B cell (primary cell): ENCODE results near the gene CCDC124. TPM values are rescaled to one million over a fixed set of nuclear protein-coding genes. Genes with fewer than 3 reads are reported as not detected.

Experiments
- ATAC-seq: fragments of 200-7000 bp; cut with Tn5 transposase; one replicate; pipeline ENCODE4 v1.10.0; 2021; ENCODE audit warnings: low read depth, mild to moderate bottlenecking, moderate number of reproducible peaks, moderate library complexity
- CTCF ChIA-PET: fragments of 350-600 bp; sonication (Branson Sonifier 250); formaldehyde crosslinking; loops from one replicate; lab custom pipeline; 2021; ENCODE audit warnings: antibody characterized with exemption, inconsistent platforms; lab: Charles Lee
- POLR2A ChIA-PET: fragments of 350-600 bp; sonication (Branson Sonifier 250); formaldehyde crosslinking; loops from one replicate; lab custom pipeline; 2021; ENCODE audit warnings: antibody characterized with exemption; lab: Charles Lee
- DNase-seq: peaks from one replicate; pipeline ENCODE4 v3.0.0; 2013
- H2AFZ ChIP-seq: 2 replicates; pipeline ENCODE4 v1.6.1; 2012; ENCODE audit warnings: mild to moderate bottlenecking, low read depth, low read length; ENCODE audit not compliant: insufficient read depth, poor library complexity, severe bottlenecking
- H3K27ac ChIP-seq, 2 donors: 1 replicate in 1 of 2; 2 replicates in 1 of 2; pipeline ENCODE4 v1.5.1; 2012 to 2013; ENCODE audit warnings: low read length in 2 of 2, mild to moderate bottlenecking in 2 of 2, moderate library complexity in 1 of 2
- H3K27me3 ChIP-seq, 4 experiments: fragments of 200-600 bp in 1 of 4; sonication (generic) in 1 of 4; replicated peaks in 1 of 4; 1 replicate in 2 of 4; 2 replicates in 2 of 4; pipeline versions ENCODE4 v1.6.1 to v1.7.0; 2013 to 2016; ENCODE audit warnings: low read length in 3 of 4, mild to moderate bottlenecking in 2 of 4, mixed read lengths in 1 of 4, moderate library complexity in 1 of 4; ENCODE audit not compliant: insufficient read depth in 4 of 4, control insufficient read depth in 3 of 4; ENCODE audit errors: control extremely low read depth in 1 of 4
- H3K36me3 ChIP-seq, 2 experiments: replicated peaks in 1 of 2; 1 replicate in 1 of 2; 2 replicates in 1 of 2; pipeline versions ENCODE4 v1.6.1 to v1.7.1; 2013; ENCODE audit warnings: low read length in 1 of 2; ENCODE audit not compliant: insufficient read depth in 2 of 2, control insufficient read depth in 1 of 2; ENCODE audit errors: control extremely low read depth in 1 of 2, extremely low read depth in 1 of 2
- H3K4me1 ChIP-seq, 2 donors: fragments of 200-600 bp in 1 of 2; sonication (generic) in 1 of 2; 1 replicate in 1 of 2; 2 replicates in 1 of 2; pipeline versions ENCODE4 v1.5.1 to v1.6.1; 2013 to 2017; ENCODE audit warnings: low read length in 2 of 2; ENCODE audit not compliant: control insufficient read depth in 2 of 2, insufficient read depth in 2 of 2
- H3K4me2 ChIP-seq: replicated peaks from 2 replicates; pipeline ENCODE3; 2012; ENCODE audit warnings: mild to moderate bottlenecking, low read depth, low read length; ENCODE audit not compliant: poor library complexity, severe bottlenecking
- H3K4me3 ChIP-seq, 5 experiments: fragments of 200-600 bp in 1 of 5; sonication (generic) in 1 of 5; 1 replicate in 3 of 5; 2 replicates in 2 of 5; pipeline versions ENCODE4 v1.5.1 to v1.7.0; 2011 to 2016; ENCODE audit warnings: low read length in 4 of 5, mild to moderate bottlenecking in 4 of 5, low read depth in 2 of 5, control low read depth in 1 of 5, moderate library complexity in 1 of 5; ENCODE audit not compliant: insufficient read depth in 1 of 5; ENCODE audit errors: control extremely low read depth in 1 of 5, extremely low read depth in 1 of 5
- H3K79me2 ChIP-seq: fragments of 200-600 bp; sonication (generic); one replicate; pipeline ENCODE4 v1.6.0; 2016; ENCODE audit warnings: low read length; ENCODE audit not compliant: control insufficient read depth, insufficient read depth
- H3K9ac ChIP-seq: fragments of 200-600 bp; sonication (generic); 2 replicates; pipeline ENCODE4 v1.6.1; 2017; ENCODE audit warnings: mild to moderate bottlenecking, low read length, moderate library complexity
- H3K9me3 ChIP-seq, 3 donors: one replicate each; pipeline versions ENCODE4 v1.6.1 to v1.7.1; 2013; ENCODE audit warnings: low read length in 2 of 3; ENCODE audit not compliant: control insufficient read depth in 2 of 3, insufficient read depth in 1 of 3; ENCODE audit errors: control extremely low read depth in 1 of 3
- H4K20me1 ChIP-seq: 2 replicates; pipeline ENCODE4 v1.6.0; 2012; ENCODE audit warnings: mild to moderate bottlenecking, low read length; ENCODE audit not compliant: insufficient read depth, control insufficient read depth, poor library complexity, severe bottlenecking
- H3K27ac Mint-ChIP-seq: one replicate; pipeline ENCODE4 v1.8.0; 2021; ENCODE audit warnings: mixed read lengths
- H3K27me3 Mint-ChIP-seq: one replicate; pipeline ENCODE4 v1.8.0; 2021; ENCODE audit warnings: mixed read lengths
- H3K4me1 Mint-ChIP-seq: one replicate; pipeline ENCODE4 v1.8.0; 2021; ENCODE audit warnings: mixed read lengths
- H3K4me3 Mint-ChIP-seq: one replicate; pipeline ENCODE4 v1.8.0; 2021; ENCODE audit warnings: mixed read lengths
- H3K9me3 Mint-ChIP-seq: one replicate; pipeline ENCODE4 v1.8.0; 2022; ENCODE audit warnings: mixed read lengths; ENCODE audit not compliant: insufficient read depth
- CTCF ChIP-seq: fragments of 200-600 bp; IDR thresholded peaks from one replicate; pipeline ENCODE4 v1.8.0; 2022; ENCODE audit warnings: antibody characterized with exemption, mild to moderate bottlenecking
- EZH2 ChIP-seq: IDR thresholded peaks from 2 replicates; pipeline ENCODE4 v1.6.1; 2012; ENCODE audit warnings: borderline replicate concordance, low read depth, mild to moderate bottlenecking, moderate library complexity, low read length; ENCODE audit not compliant: insufficient read depth, poor library complexity, severe bottlenecking
- WGBS: methylation state at CpG from one replicate; pipeline ENCODE4 v1.1.5; 2013; ENCODE audit warnings: missing lambda C conversion rate; ENCODE audit not compliant: insufficient coverage; 5-methylcytosine and 5-hydroxymethylcytosine counted together
- intact Hi-C: fragments of 100-400 bp; cut with micrococcal nuclease; formaldehyde crosslinking; loops from one replicate; pipeline ENCODE4 v1.10.0; 2022
- polyA plus RNA-seq: library from polyadenylated mRNA; depleted of rRNA; stranded (reverse); fragments of >200 nt; gene quantifications from 2 replicates; pipeline ENCODE4 v1.2.3, GENCODE V29; 2012
- total RNA-seq, 2 donors: library from RNA; stranded (reverse); fragments of 120-200 nt in 1 of 2; gene quantifications; 1 replicate in 1 of 2; 2 replicates in 1 of 2; pipeline versions ENCODE4 v1.2.3 to v1.2.4, GENCODE V29; 2013 to 2022

The CCDC124 gene
- total and polyA plus RNA-seq, 2 donors (not counting 1 experiment from before 2014, with no cell fraction given), result 25.0 to 57.8 TPM

GRCh38 chr19:17933414-17934129 is 757 bp downstream of the CCDC124 start:
- peak overlapping the region; percentile 93 to 96 for H3K27ac ChIP-seq
- CTCF ChIA-PET, result interaction anchor here (0.7 to 11.7 kb wide), 21 partner anchors 12 to 438 kb away, joined by 3 to 374 read pairs (median 4); partner anchors contain the start of genes ARRDC2, JAK3, PIK3R2 and RPL18A

More at GRCh38 chr19:17933414-17934129, 757 bp downstream of the CCDC124 start:
- Mint-ChIP-seq H3K4me1 (peaks cover 25% of the 10 kb centered on the region), H3K27me3 (no peaks in the 10 kb centered on the region), H3K9me3 (no peaks in the 10 kb centered on the region), H3K4me3 (peak overlapping the region; percentile 96), H3K27ac (peak overlapping the region; percentile 97)
- POLR2A ChIA-PET, result interaction anchor here (0.5 to 2.3 kb wide), 11 partner anchors 9 to 422 kb away, joined by 3 to 65 read pairs (median 5); partner anchors contain the start of genes PGLS and RPL18A
- 23% methylated on average over 16 of the region's 19 CpGs for WGBS
- H3K36me3 ChIP-seq, result no peaks in the 10 kb centered on the region
- no peak for TF ChIP-seq CTCF
- no peak for TF ChIP-seq EZH2
- no peak for ATAC-seq
- peak overlapping the region; percentile 96 for H2AFZ ChIP-seq
- peak overlapping the region; percentile 80 for H3K4me2 ChIP-seq
- H3K27me3 ChIP-seq, result no peaks in the 10 kb centered on the region
- peak overlapping the region; percentile 91 for H3K9ac ChIP-seq
- peaks cover 36% of the 10 kb centered on the region for H3K79me2 ChIP-seq
- intact Hi-C loops, result loop anchor here (2.0 kb wide), 3 partner anchors 61 to 219 kb away; partner anchors contain the start of gene PIK3R2
- H4K20me1 ChIP-seq, result no peaks in the 10 kb centered on the region
- peaks cover 0 to 5% (median 0%) of the 10 kb centered on the region in 3 donors for H3K9me3 ChIP-seq
- H3K4me3 ChIP-seq, result peak overlapping the region; percentile 72 to 88 (median 79)
- DNase-seq, result no peak
- H3K4me1 ChIP-seq, result peaks cover 11 to 23% of the 10 kb centered on the region in 2 donors
